WTC11 (cell line): ENCODE measurements around the gene ATXN3L. TPM values are rescaled to one million over a fixed set of nuclear protein-coding genes. Genes with fewer than 3 reads are reported as not detected.

Source experiments
- ATAC-seq: fragments of 200-7000 bp; cut with Tn5 transposase; 2 replicates; pipeline ENCODE4 v1.10.0; 2021; ENCODE audit warnings: mild to moderate bottlenecking, moderate library complexity
- CTCF ChIA-PET: fragments of 300-600 bp; sonication (Branson Sonifier 250); formaldehyde crosslinking; loops from one replicate; lab custom pipeline; 2021; ENCODE audit warnings: antibody characterized with exemption; lab: Charles Lee
- POLR2A ChIA-PET: fragments of 350-600 bp; sonication (Branson Sonifier 250); formaldehyde crosslinking; loops from one replicate; lab custom pipeline; 2021; ENCODE audit warnings: antibody characterized with exemption; lab: Charles Lee
- DNase-seq: peaks from one replicate; pipeline ENCODE4 v3.0.0; 2021; ENCODE audit warnings: low spot score
- H3K27ac Mint-ChIP-seq: 2 replicates; pipeline ENCODE4 v1.8.0; 2021; ENCODE audit warnings: mixed read lengths
- H3K27me3 Mint-ChIP-seq: 2 replicates; pipeline ENCODE4 v1.8.0; 2021; ENCODE audit warnings: low read depth, mild to moderate bottlenecking, moderate library complexity, mixed read lengths
- H3K36me3 Mint-ChIP-seq: 2 replicates; pipeline ENCODE4 v1.8.0; 2021; ENCODE audit warnings: mixed read lengths
- H3K4me1 Mint-ChIP-seq: 2 replicates; pipeline ENCODE4 v1.8.0; 2022; ENCODE audit warnings: mixed read lengths
- H3K4me3 Mint-ChIP-seq: 2 replicates; pipeline ENCODE4 v1.8.0; 2021; ENCODE audit warnings: mild to moderate bottlenecking, moderate library complexity, mixed read lengths
- H3K9me3 Mint-ChIP-seq: 2 replicates; pipeline ENCODE4 v1.8.0; 2021; ENCODE audit warnings: mixed read lengths
- JAZF1 ChIP-seq: fragments of 250-450 bp; sonication (Bioruptor Pico); IDR thresholded peaks from 2 replicates; pipeline ENCODE4 v1.9.0; 2021; ENCODE audit warnings: moderate library complexity, mild to moderate bottlenecking, inconsistent platforms
- MLX ChIP-seq: sonication (generic); formaldehyde crosslinking; IDR thresholded peaks from 2 replicates; pipeline ENCODE4 v1.8.1; 2023; ENCODE audit warnings: mild to moderate bottlenecking, missing genetic modification reagents, moderate library complexity
- NR3C1 ChIP-seq: sonication (generic); formaldehyde crosslinking; conservative IDR thresholded peaks from 2 replicates; pipeline ENCODE4 v1.8.1; 2023; ENCODE audit warnings: low read depth, mild to moderate bottlenecking, missing genetic modification reagents
- PRRX2 ChIP-seq: fragments of 250-450 bp; sonication (Bioruptor Pico); IDR thresholded peaks from 2 replicates; pipeline ENCODE4 v1.8.0; 2021; ENCODE audit warnings: mild to moderate bottlenecking
- RORB ChIP-seq: fragments of 250-450 bp; sonication (Bioruptor Pico); IDR thresholded peaks from 2 replicates; pipeline ENCODE4 v1.9.0; 2021; ENCODE audit warnings: mild to moderate bottlenecking
- SMAD3 ChIP-seq: sonication (generic); formaldehyde crosslinking; IDR thresholded peaks from 2 replicates; pipeline ENCODE4 v1.8.0; 2022; ENCODE audit warnings: missing genetic modification reagents, mild to moderate bottlenecking, borderline replicate concordance
- TCF7 ChIP-seq: sonication (generic); formaldehyde crosslinking; IDR thresholded peaks from 2 replicates; pipeline ENCODE4 v1.8.0; 2022; ENCODE audit warnings: mild to moderate bottlenecking, low read depth, missing genetic modification reagents, moderate library complexity
- ZNF263 ChIP-seq: sonication (generic); formaldehyde crosslinking; IDR thresholded peaks from 2 replicates; pipeline ENCODE4 v1.8.1; 2022; ENCODE audit warnings: low read depth, mild to moderate bottlenecking, moderate library complexity, missing genetic modification reagents
- total RNA-seq: library from RNA; stranded (reverse); gene quantifications from 3 replicates; pipeline ENCODE4 v1.2.3, GENCODE V29; 2021
- TF ChIP-seq, protein P1 (sequence below): sonication (generic); formaldehyde crosslinking; IDR thresholded peaks from 2 replicates; pipeline ENCODE4 v1.8.0; 2022; ENCODE audit warnings: mild to moderate bottlenecking, missing genetic modification reagents
- TF ChIP-seq, protein P2 (sequence below): sonication (generic); formaldehyde crosslinking; IDR thresholded peaks from 2 replicates; pipeline ENCODE4 v1.8.1; 2023; ENCODE audit warnings: mild to moderate bottlenecking, missing genetic modification reagents
- TF ChIP-seq, protein P3 (sequence below): fragments of 250-450 bp; sonication (Bioruptor Pico); IDR thresholded peaks from 2 replicates; pipeline ENCODE4 v1.9.0; 2021; ENCODE audit warnings: mild to moderate bottlenecking, borderline replicate concordance
- TF ChIP-seq, protein P4 (sequence below): sonication (generic); formaldehyde crosslinking; conservative IDR thresholded peaks from 2 replicates; pipeline ENCODE4 v1.8.1; 2022; ENCODE audit warnings: mild to moderate bottlenecking, missing genetic modification reagents
- TF ChIP-seq, protein P5 (sequence below): fragments of 250-450 bp; sonication (Bioruptor Pico); conservative IDR thresholded peaks from 2 replicates; pipeline ENCODE4 v1.9.0; 2021; ENCODE audit warnings: mild to moderate bottlenecking
- TF ChIP-seq, protein P6 (sequence below): sonication (generic); formaldehyde crosslinking; IDR thresholded peaks from 2 replicates; pipeline ENCODE4 v1.8.0; 2023; ENCODE audit warnings: missing genetic modification reagents, mild to moderate bottlenecking, borderline replicate concordance

The ATXN3L gene
- total RNA-seq, 1 experiment from 2014 or later, result not detected

- H3K36me3 Mint-ChIP-seq, result peaks cover 19% of the 10 kb centered on the region
- H3K27me3 Mint-ChIP-seq, result peaks cover 3% of the 10 kb centered on the region; the same call in 1 of the 2 replicates
- ChIA-PET CTCF (no interaction called here), POLR2A (no interaction called here)
- no peak overlapping the region for H3K4me3 Mint-ChIP-seq
- TF ChIP-seq RORB (no peak), ZNF263 (no peak), MLX (CRISPR knock-in tag) (no peak), JAZF1 (CRISPR knock-in tag) (no peak), SMAD3 (CRISPR knock-in tag) (no peak), TCF7 (no peak), NR3C1 (CRISPR knock-in tag) (no peak), PRRX2 (CRISPR knock-in tag) (no peak)
- TF ChIP-seq, protein P1, sequence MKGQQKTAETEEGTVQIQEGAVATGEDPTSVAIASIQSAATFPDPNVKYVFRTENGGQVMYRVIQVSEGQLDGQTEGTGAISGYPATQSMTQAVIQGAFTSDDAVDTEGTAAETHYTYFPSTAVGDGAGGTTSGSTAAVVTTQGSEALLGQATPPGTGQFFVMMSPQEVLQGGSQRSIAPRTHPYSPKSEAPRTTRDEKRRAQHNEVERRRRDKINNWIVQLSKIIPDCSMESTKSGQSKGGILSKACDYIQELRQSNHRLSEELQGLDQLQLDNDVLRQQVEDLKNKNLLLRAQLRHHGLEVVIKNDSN (CRISPR knock-in tag), result no peak
- TF ChIP-seq, protein P2, sequence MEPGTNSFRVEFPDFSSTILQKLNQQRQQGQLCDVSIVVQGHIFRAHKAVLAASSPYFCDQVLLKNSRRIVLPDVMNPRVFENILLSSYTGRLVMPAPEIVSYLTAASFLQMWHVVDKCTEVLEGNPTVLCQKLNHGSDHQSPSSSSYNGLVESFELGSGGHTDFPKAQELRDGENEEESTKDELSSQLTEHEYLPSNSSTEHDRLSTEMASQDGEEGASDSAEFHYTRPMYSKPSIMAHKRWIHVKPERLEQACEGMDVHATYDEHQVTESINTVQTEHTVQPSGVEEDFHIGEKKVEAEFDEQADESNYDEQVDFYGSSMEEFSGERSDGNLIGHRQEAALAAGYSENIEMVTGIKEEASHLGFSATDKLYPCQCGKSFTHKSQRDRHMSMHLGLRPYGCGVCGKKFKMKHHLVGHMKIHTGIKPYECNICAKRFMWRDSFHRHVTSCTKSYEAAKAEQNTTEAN (CRISPR knock-in tag), result no peak
- TF ChIP-seq, protein P3, sequence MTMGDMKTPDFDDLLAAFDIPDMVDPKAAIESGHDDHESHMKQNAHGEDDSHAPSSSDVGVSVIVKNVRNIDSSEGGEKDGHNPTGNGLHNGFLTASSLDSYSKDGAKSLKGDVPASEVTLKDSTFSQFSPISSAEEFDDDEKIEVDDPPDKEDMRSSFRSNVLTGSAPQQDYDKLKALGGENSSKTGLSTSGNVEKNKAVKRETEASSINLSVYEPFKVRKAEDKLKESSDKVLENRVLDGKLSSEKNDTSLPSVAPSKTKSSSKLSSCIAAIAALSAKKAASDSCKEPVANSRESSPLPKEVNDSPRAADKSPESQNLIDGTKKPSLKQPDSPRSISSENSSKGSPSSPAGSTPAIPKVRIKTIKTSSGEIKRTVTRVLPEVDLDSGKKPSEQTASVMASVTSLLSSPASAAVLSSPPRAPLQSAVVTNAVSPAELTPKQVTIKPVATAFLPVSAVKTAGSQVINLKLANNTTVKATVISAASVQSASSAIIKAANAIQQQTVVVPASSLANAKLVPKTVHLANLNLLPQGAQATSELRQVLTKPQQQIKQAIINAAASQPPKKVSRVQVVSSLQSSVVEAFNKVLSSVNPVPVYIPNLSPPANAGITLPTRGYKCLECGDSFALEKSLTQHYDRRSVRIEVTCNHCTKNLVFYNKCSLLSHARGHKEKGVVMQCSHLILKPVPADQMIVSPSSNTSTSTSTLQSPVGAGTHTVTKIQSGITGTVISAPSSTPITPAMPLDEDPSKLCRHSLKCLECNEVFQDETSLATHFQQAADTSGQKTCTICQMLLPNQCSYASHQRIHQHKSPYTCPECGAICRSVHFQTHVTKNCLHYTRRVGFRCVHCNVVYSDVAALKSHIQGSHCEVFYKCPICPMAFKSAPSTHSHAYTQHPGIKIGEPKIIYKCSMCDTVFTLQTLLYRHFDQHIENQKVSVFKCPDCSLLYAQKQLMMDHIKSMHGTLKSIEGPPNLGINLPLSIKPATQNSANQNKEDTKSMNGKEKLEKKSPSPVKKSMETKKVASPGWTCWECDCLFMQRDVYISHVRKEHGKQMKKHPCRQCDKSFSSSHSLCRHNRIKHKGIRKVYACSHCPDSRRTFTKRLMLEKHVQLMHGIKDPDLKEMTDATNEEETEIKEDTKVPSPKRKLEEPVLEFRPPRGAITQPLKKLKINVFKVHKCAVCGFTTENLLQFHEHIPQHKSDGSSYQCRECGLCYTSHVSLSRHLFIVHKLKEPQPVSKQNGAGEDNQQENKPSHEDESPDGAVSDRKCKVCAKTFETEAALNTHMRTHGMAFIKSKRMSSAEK (CRISPR knock-in tag), result no peak
- TF ChIP-seq, protein P4, sequence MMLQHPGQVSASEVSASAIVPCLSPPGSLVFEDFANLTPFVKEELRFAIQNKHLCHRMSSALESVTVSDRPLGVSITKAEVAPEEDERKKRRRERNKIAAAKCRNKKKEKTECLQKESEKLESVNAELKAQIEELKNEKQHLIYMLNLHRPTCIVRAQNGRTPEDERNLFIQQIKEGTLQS (CRISPR knock-in tag), result no peak
- TF ChIP-seq, protein P5, sequence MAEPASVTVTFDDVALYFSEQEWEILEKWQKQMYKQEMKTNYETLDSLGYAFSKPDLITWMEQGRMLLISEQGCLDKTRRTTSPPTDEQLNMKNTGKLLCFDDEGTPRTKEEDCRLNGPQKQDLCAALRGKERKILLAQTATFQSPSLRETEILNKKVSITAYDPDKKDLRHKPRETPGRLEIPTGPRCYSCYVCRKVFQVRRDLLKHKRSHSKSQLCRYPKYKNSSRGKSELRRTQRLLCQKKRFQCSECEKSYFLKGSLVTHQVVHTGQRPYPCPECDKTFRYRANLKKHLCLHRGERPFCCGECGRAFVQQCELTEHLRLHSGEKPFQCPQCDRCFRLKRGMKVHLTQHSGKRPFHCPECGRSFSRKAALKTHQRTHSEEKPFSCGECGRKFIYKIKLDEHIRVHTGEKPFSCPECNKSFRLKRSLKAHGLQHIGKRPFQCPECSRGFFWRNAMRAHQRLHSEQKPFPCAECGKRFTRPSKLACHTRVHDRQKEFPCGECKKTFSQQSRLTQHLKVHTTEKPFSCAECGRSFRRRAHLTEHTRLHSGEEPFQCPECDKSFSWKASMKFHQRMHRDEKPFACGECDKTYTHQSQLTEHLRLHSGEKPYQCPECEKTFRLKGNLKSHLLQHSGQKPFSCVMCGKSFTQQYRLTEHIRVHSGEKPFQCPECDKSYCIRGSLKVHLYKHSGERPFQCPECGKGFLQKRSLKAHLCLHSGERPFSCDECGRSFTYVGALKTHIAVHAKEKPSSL (CRISPR knock-in tag), result no peak
- TF ChIP-seq, protein P6, sequence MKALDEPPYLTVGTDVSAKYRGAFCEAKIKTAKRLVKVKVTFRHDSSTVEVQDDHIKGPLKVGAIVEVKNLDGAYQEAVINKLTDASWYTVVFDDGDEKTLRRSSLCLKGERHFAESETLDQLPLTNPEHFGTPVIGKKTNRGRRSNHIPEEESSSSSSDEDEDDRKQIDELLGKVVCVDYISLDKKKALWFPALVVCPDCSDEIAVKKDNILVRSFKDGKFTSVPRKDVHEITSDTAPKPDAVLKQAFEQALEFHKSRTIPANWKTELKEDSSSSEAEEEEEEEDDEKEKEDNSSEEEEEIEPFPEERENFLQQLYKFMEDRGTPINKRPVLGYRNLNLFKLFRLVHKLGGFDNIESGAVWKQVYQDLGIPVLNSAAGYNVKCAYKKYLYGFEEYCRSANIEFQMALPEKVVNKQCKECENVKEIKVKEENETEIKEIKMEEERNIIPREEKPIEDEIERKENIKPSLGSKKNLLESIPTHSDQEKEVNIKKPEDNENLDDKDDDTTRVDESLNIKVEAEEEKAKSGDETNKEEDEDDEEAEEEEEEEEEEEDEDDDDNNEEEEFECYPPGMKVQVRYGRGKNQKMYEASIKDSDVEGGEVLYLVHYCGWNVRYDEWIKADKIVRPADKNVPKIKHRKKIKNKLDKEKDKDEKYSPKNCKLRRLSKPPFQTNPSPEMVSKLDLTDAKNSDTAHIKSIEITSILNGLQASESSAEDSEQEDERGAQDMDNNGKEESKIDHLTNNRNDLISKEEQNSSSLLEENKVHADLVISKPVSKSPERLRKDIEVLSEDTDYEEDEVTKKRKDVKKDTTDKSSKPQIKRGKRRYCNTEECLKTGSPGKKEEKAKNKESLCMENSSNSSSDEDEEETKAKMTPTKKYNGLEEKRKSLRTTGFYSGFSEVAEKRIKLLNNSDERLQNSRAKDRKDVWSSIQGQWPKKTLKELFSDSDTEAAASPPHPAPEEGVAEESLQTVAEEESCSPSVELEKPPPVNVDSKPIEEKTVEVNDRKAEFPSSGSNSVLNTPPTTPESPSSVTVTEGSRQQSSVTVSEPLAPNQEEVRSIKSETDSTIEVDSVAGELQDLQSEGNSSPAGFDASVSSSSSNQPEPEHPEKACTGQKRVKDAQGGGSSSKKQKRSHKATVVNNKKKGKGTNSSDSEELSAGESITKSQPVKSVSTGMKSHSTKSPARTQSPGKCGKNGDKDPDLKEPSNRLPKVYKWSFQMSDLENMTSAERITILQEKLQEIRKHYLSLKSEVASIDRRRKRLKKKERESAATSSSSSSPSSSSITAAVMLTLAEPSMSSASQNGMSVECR (CRISPR knock-in tag), result no peak
- peaks cover 9% of the 10 kb centered on the region for H3K9me3 Mint-ChIP-seq
- 0 out of 2 replicates have a peak overlapping the region, but pooled peaks have one; percentile 65 for H3K27ac Mint-ChIP-seq
- ATAC-seq (no peak), DNase-seq (no peak)
- peaks cover 50% of the 10 kb centered on the region for H3K4me1 Mint-ChIP-seq
These were observed 31.2 kb downstream of the ATXN3L start for GRCh38 chrX:13288671-13289070.
